ENCODE data around the gene RNU4-1.

The RNU4-1 gene

DNA sequence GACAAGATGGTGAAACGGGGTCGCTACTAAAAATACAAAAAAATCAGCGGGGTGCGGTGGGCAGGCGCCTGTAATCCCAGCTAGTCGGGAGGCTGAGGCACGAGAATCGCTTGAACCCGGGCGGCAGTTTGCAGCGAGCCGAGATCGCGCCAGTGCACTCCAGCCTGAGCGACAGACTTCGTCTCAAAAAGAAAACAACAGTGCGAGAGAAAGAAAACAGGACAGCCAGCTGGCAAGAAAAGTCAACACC is 701 bp downstream of the RNU4-1 start:
- H3K4me2 ChIP-seq (ENCODE audit: insufficient read depth, low read length, poor library complexity, severe bottlenecking), result peak overlapping the region; percentile 74
- no peak overlapping the region for H2BK120ac ChIP-seq (ENCODE audit: low read depth, low read length)
- no peak overlapping the region for H3K23ac ChIP-seq (ENCODE audit: low read depth, low read length, poor library complexity)
- no peaks in the 10 kb centered on the region for H3K36me3 ChIP-seq (replicated peaks in 1 of 2; ENCODE audit: control insufficient read depth in 2 of 2, insufficient read depth in 2 of 2, low read length in 2 of 2)
- H2BK12ac ChIP-seq (ENCODE audit: low read length), result no peak overlapping the region
- peak overlapping the region; percentile 60 for H2AFZ ChIP-seq (ENCODE audit: low read length)
- peaks cover 1 to 5% of the 10 kb centered on the region in 2 donors for H3K4me1 ChIP-seq (ENCODE audit: control insufficient read depth in 2 of 2, insufficient read depth in 1 of 2, low read depth in 1 of 2, low read length in 2 of 2)
- no peak overlapping the region for H4K91ac ChIP-seq (ENCODE audit: low read depth, low read length, poor library complexity)
- peak overlapping the region; percentile 100 for H2BK5ac ChIP-seq (ENCODE audit: low read length)
- no peaks in the 10 kb centered on the region for H3K9me3 ChIP-seq (replicated peaks in 1 of 2; ENCODE audit: control insufficient read depth in 2 of 2, insufficient read depth in 1 of 2, low read depth in 1 of 2, low read length in 2 of 2)
- no peak overlapping the region for H3K14ac ChIP-seq (ENCODE audit: low read length)
- WGBS, 2 donors (ENCODE audit: extremely low coverage in 2 of 2, insufficient read length in 2 of 2, insufficient replicate concordance in 1 of 2), result no CpG with 5 or more reads among the region's 17 CpGs
- H2AK5ac ChIP-seq (ENCODE audit: low read depth, low read length), result no peak overlapping the region
- H3K18ac ChIP-seq (ENCODE audit: low read length), result peak overlapping the region; percentile 82
- no peaks in the 10 kb centered on the region for H3K79me1 ChIP-seq (ENCODE audit: low read depth, low read length)
- peak overlapping the region; percentile 93 for H3K27ac ChIP-seq (replicated peaks; ENCODE audit: low read length)
- no peaks in the 10 kb centered on the region for H3K27me3 ChIP-seq (ENCODE audit: control insufficient read depth in 3 of 3, insufficient read depth in 3 of 3, low read depth in 1 of 3, low read length in 3 of 3)
- no peak for DNase-seq (ENCODE audit: low spot score)
- H4K8ac ChIP-seq (ENCODE audit: low read depth, low read length), result no peak overlapping the region
- H3K4me3 ChIP-seq (ENCODE audit: low read length in 2 of 2), result peak overlapping the region; percentile 45 to 82
- H3K9ac ChIP-seq (ENCODE audit: low read depth, low read length, poor library complexity), result peak overlapping the region; percentile 78
- peak overlapping the region; percentile 3 for H2BK15ac ChIP-seq (ENCODE audit: low read length)
- H3K4ac ChIP-seq (ENCODE audit: low read length), result no peak overlapping the region

DNA sequence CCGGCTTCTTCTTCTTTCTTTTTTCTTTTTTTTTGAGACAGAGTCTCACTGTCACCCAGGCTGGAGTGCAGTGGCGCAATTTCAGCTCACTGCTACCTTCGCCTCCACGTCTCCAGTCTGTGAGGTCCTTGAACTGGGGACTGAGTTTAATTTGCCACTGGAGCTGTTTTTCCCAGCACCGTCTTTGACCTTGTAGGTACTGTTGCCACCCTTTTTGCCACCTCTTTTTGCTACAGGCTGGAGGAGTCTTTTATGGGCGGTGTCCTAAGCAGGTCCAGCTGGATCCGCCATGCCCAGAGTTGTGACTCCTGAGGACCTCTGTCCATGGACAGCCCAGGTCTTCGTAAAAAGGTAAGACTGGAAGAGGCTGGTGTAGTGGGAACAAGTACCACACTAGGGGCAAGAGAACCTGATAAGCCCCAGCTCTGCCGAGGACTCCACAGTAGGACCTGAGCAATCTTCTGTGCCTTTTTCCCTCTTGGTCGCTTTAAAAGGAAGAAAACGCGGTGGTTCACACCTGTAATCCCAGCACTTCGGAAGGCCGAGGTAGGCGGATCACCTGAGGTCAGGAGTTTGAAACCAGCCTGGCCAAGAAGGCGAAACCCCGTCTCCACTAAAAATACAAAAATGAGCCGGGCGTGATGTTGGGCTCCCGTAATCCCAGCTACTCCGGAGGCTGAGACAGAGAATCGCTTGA is 2.3 kb downstream of the RNU4-1 start:
- Histone ChIP-seq H3K4me1 (ENCODE audit: control insufficient read depth in 2 of 2, insufficient read depth in 1 of 2, low read depth in 1 of 2, low read length in 2 of 2) (peaks cover 4 to 5% of the 10 kb centered on the region in 2 donors), H4K91ac (ENCODE audit: low read depth, low read length, poor library complexity) (no peak overlapping the region), H3K9ac (ENCODE audit: low read depth, low read length, poor library complexity) (no peak overlapping the region), H3K27ac (replicated peaks; ENCODE audit: low read length) (peak overlapping the region; percentile 61), H3K23ac (ENCODE audit: low read depth, low read length, poor library complexity) (no peak overlapping the region), H4K8ac (ENCODE audit: low read depth, low read length) (no peak overlapping the region), H3K79me1 (ENCODE audit: low read depth, low read length) (no peaks in the 10 kb centered on the region), H2BK120ac (ENCODE audit: low read depth, low read length) (no peak overlapping the region), H3K14ac (ENCODE audit: low read length) (no peak overlapping the region), H2AK5ac (ENCODE audit: low read depth, low read length) (peak overlapping the region; percentile 15), H3K4ac (ENCODE audit: low read length) (no peak overlapping the region), H2BK15ac (ENCODE audit: low read length) (no peak overlapping the region), H3K9me3 (replicated peaks in 1 of 2; ENCODE audit: control insufficient read depth in 2 of 2, insufficient read depth in 1 of 2, low read depth in 1 of 2, low read length in 2 of 2) (no peaks in the 10 kb centered on the region), H3K4me2 (ENCODE audit: insufficient read depth, low read length, poor library complexity, severe bottlenecking) (peak overlapping the region; percentile 40), H3K4me3 (ENCODE audit: low read length in 2 of 2) (no peak overlapping the region), H2BK12ac (ENCODE audit: low read length) (no peak overlapping the region), H3K27me3 (ENCODE audit: control insufficient read depth in 3 of 3, insufficient read depth in 3 of 3, low read depth in 1 of 3, low read length in 3 of 3) (no peaks in the 10 kb centered on the region), H3K36me3 (replicated peaks in 1 of 2; ENCODE audit: control insufficient read depth in 2 of 2, insufficient read depth in 2 of 2, low read length in 2 of 2) (no peaks in the 10 kb centered on the region), H2BK5ac (ENCODE audit: low read length) (no peak overlapping the region), H3K18ac (ENCODE audit: low read length) (peak overlapping the region; percentile 68), H2AFZ (ENCODE audit: low read length) (peak overlapping the region; percentile 42)
- DNase-seq (ENCODE audit: low spot score), result no peak
- WGBS, 2 donors (ENCODE audit: extremely low coverage in 2 of 2, insufficient read length in 2 of 2, insufficient replicate concordance in 1 of 2), result no CpG with 5 or more reads among the region's 22 CpGs

DNA sequence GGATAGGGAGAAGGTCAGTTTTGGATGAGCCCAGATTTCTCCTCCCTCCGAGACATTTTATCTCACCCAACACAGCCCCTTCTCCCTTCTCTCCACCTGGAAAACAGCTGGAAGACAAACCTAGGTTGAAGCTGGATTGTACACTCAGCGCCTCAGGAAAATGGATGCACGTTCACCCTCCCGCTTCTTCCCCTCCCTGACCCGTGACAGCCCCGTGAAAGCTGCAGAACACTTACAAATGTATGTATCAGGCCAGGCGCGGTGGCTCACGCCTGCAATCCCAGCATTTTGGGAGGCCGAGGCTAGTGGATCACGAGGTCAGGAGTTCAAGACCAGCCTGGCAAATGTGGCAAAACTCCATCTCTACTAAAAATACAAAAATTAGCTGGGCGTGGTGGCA is 5.5 kb downstream of the RNU4-1 start:
- WGBS, 2 donors (ENCODE audit: extremely low coverage in 2 of 2, insufficient read length in 2 of 2, insufficient replicate concordance in 1 of 2), result no CpG with 5 or more reads among the region's 12 CpGs

DNA sequence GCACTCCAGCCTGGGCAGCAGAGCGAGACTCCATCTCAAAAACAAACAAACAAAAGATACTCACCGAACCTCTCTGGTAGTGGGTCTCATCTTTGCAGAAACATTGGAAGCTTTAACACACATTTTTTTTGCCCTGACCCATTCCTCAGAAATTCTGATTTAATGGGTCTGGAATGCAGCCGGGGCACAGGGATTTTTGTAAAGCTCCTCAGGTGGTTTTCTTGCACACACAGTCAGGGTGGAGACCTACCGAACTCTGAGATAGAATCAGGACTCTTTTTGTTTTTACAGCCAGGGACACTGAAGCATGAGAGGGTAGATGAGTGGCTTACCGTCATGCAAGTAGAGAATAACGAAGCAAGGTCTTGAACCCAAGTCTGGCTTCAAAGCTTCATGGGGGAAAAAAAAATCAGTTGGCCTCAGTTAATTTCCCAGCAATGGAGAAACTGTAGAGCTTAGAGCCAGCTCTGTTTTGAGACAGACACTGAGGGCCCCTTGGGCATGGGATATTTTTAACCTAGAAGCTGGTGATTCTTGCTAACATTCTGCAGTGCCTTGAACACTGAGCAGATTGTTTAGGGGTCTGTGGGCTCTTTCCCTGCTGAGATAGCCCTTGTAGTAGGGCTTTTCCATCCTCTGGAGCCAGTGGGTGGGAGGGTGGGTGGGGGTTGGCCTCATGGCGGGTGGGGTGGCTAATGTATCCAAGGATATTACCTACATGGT is 6.1 kb downstream of the RNU4-1 start:
- Histone ChIP-seq H4K91ac (ENCODE audit: low read depth, low read length, poor library complexity) (no peak overlapping the region), H3K4ac (ENCODE audit: low read length) (no peak overlapping the region), H2BK5ac (ENCODE audit: low read length) (no peak overlapping the region), H2BK12ac (ENCODE audit: low read length) (no peak overlapping the region), H3K4me3 (ENCODE audit: low read length in 2 of 2) (no peak overlapping the region), H3K27me3 (ENCODE audit: control insufficient read depth in 3 of 3, insufficient read depth in 3 of 3, low read depth in 1 of 3, low read length in 3 of 3) (no peaks in the 10 kb centered on the region), H3K9ac (ENCODE audit: low read depth, low read length, poor library complexity) (no peak overlapping the region), H3K4me1 (ENCODE audit: control insufficient read depth in 2 of 2, insufficient read depth in 1 of 2, low read depth in 1 of 2, low read length in 2 of 2) (peaks cover 2 to 5% of the 10 kb centered on the region in 2 donors), H2BK120ac (ENCODE audit: low read depth, low read length) (no peak overlapping the region), H2AFZ (ENCODE audit: low read length) (no peak overlapping the region), H3K18ac (ENCODE audit: low read length) (no peak overlapping the region), H3K4me2 (ENCODE audit: insufficient read depth, low read length, poor library complexity, severe bottlenecking) (no peak overlapping the region), H3K9me3 (replicated peaks in 1 of 2; ENCODE audit: control insufficient read depth in 2 of 2, insufficient read depth in 1 of 2, low read depth in 1 of 2, low read length in 2 of 2) (no peaks in the 10 kb centered on the region), H3K79me1 (ENCODE audit: low read depth, low read length) (no peaks in the 10 kb centered on the region), H2BK15ac (ENCODE audit: low read length) (no peak overlapping the region), H3K23ac (ENCODE audit: low read depth, low read length, poor library complexity) (no peak overlapping the region), H3K27ac (replicated peaks; ENCODE audit: low read length) (no peak overlapping the region), H2AK5ac (ENCODE audit: low read depth, low read length) (no peak overlapping the region), H4K8ac (ENCODE audit: low read depth, low read length) (no peak overlapping the region), H3K14ac (ENCODE audit: low read length) (no peak overlapping the region), H3K36me3 (replicated peaks in 1 of 2; ENCODE audit: control insufficient read depth in 2 of 2, insufficient read depth in 2 of 2, low read length in 2 of 2) (no peaks in the 10 kb centered on the region)
- no peak for DNase-seq (ENCODE audit: low spot score)
- WGBS, 2 donors (ENCODE audit: extremely low coverage in 2 of 2, insufficient read length in 2 of 2, insufficient replicate concordance in 1 of 2), result no CpG with 5 or more reads among the region's 7 CpGs

More for the DNA sequence above, 5.5 kb downstream of the RNU4-1 start:
- H3K4me2 ChIP-seq (ENCODE audit: insufficient read depth, low read length, poor library complexity, severe bottlenecking), result no peak overlapping the region
- H2BK120ac ChIP-seq (ENCODE audit: low read depth, low read length), result no peak overlapping the region
- peaks cover 2 to 5% of the 10 kb centered on the region in 2 donors for H3K4me1 ChIP-seq (ENCODE audit: control insufficient read depth in 2 of 2, insufficient read depth in 1 of 2, low read depth in 1 of 2, low read length in 2 of 2)
- no peak overlapping the region for H3K4ac ChIP-seq (ENCODE audit: low read length)
- no peak overlapping the region for H2BK12ac ChIP-seq (ENCODE audit: low read length)
- no peak overlapping the region for H3K9ac ChIP-seq (ENCODE audit: low read depth, low read length, poor library complexity)
- H3K27ac ChIP-seq (replicated peaks; ENCODE audit: low read length), result no peak overlapping the region
- no peak overlapping the region for H4K8ac ChIP-seq (ENCODE audit: low read depth, low read length)
- no peak overlapping the region for H3K23ac ChIP-seq (ENCODE audit: low read depth, low read length, poor library complexity)
- H3K14ac ChIP-seq (ENCODE audit: low read length), result no peak overlapping the region
- no peak overlapping the region for H2AFZ ChIP-seq (ENCODE audit: low read length)
- H2BK15ac ChIP-seq (ENCODE audit: low read length), result no peak overlapping the region
- no peak overlapping the region for H3K18ac ChIP-seq (ENCODE audit: low read length)
- no peaks in the 10 kb centered on the region for H3K79me1 ChIP-seq (ENCODE audit: low read depth, low read length)
- no peaks in the 10 kb centered on the region for H3K36me3 ChIP-seq (replicated peaks in 1 of 2; ENCODE audit: control insufficient read depth in 2 of 2, insufficient read depth in 2 of 2, low read length in 2 of 2)
- H4K91ac ChIP-seq (ENCODE audit: low read depth, low read length, poor library complexity), result no peak overlapping the region
- no peak for DNase-seq (ENCODE audit: low spot score)
- no peak overlapping the region for H2BK5ac ChIP-seq (ENCODE audit: low read length)
- H3K27me3 ChIP-seq (ENCODE audit: control insufficient read depth in 3 of 3, insufficient read depth in 3 of 3, low read depth in 1 of 3, low read length in 3 of 3), result no peaks in the 10 kb centered on the region
- no peaks in the 10 kb centered on the region for H3K9me3 ChIP-seq (replicated peaks in 1 of 2; ENCODE audit: control insufficient read depth in 2 of 2, insufficient read depth in 1 of 2, low read depth in 1 of 2, low read length in 2 of 2)
- H3K4me3 ChIP-seq (ENCODE audit: low read length in 2 of 2), result no peak overlapping the region
- no peak overlapping the region for H2AK5ac ChIP-seq (ENCODE audit: low read depth, low read length)

Measured in neuronal stem cell (in vitro differentiated cells).